ENCODE results near the gene TERT. TPM values are rescaled to one million over a fixed set of nuclear protein-coding genes. Genes with fewer than 3 reads are reported as not detected.

TERT gene
- polyA plus RNA-seq, 1 experiment: not detected

GRCh38 chr5:1226839-1227581, 67.9 kb downstream of the TERT start:
- no peak overlapping the region for H3K27ac ChIP-seq (ENCODE audit: low read depth, low read length)
- no peak for TF ChIP-seq CTCF (IDR thresholded peaks at IDR 0.05; ENCODE audit: low read depth, low read length)
- H3K9me3 ChIP-seq (ENCODE audit: control insufficient read depth, insufficient read depth, low read length): peaks cover 87% of the 10 kb centered on the region
- CTCF ChIA-PET: no interaction called here
- POLR2A ChIA-PET: no interaction called here
- no peak for DNase-seq (ENCODE audit: low read depth, low spot score)
- no peaks in the 10 kb centered on the region for H3K27me3 ChIP-seq (ENCODE audit: control insufficient read depth, insufficient read depth, low read length)
- H3K4me3 ChIP-seq (ENCODE audit: low read depth, low read length): no peak overlapping the region

- Histone ChIP-seq H3K27ac (ENCODE audit: low read depth, low read length) (no peak overlapping the region), H3K9me3 (ENCODE audit: control insufficient read depth, insufficient read depth, low read length) (peaks cover 87% of the 10 kb centered on the region), H3K27me3 (ENCODE audit: control insufficient read depth, insufficient read depth, low read length) (no peaks in the 10 kb centered on the region), H3K4me3 (ENCODE audit: low read depth, low read length) (no peak overlapping the region)
- CTCF ChIA-PET: no interaction called here
- no peak for TF ChIP-seq CTCF (IDR thresholded peaks at IDR 0.05; ENCODE audit: low read depth, low read length)
- no peak for DNase-seq (ENCODE audit: low read depth, low spot score)
- POLR2A ChIA-PET: no interaction called here
Measured at GRCh38 chr5:1226231-1226630, 68.6 kb downstream of the TERT start.

GRCh38 chr5:1225081-1225480, 69.8 kb downstream of the TERT start, which contains the start of gene SLC6A18:
TSS of gene SLC6A18 (plus strand) at chr5:1225381. CDS start at chr5:1225478, 97 bp downstream.
- Histone ChIP-seq H3K9me3 (ENCODE audit: control insufficient read depth, insufficient read depth, low read length) (peaks cover 85% of the 10 kb centered on the region), H3K4me3 (ENCODE audit: low read depth, low read length) (no peak within 1 kb of the TSS), H3K27ac (ENCODE audit: low read depth, low read length) (no peak within 1 kb of the TSS), H3K27me3 (ENCODE audit: control insufficient read depth, insufficient read depth, low read length) (no peaks in the 10 kb centered on the region)
- POLR2A ChIA-PET: no interaction called here
- CTCF ChIA-PET: no interaction called here
- DNase-seq (ENCODE audit: low read depth, low spot score): no peak
- TF ChIP-seq CTCF (IDR thresholded peaks at IDR 0.05; ENCODE audit: low read depth, low read length): no peak

- no peak for TF ChIP-seq CTCF (IDR thresholded peaks at IDR 0.05; ENCODE audit: low read depth, low read length)
- no peak overlapping the region for H3K27ac ChIP-seq (ENCODE audit: low read depth, low read length)
- peaks cover 84% of the 10 kb centered on the region for H3K9me3 ChIP-seq (ENCODE audit: control insufficient read depth, insufficient read depth, low read length)
- ChIA-PET POLR2A (no interaction called here), CTCF (no interaction called here)
- no peak overlapping the region for H3K4me3 ChIP-seq (ENCODE audit: low read depth, low read length)
- H3K27me3 ChIP-seq (ENCODE audit: control insufficient read depth, insufficient read depth, low read length): no peaks in the 10 kb centered on the region
- no peak for DNase-seq (ENCODE audit: low read depth, low spot score)
Measured at GRCh38 chr5:1224631-1225030, 70.2 kb downstream of the TERT start.

GRCh38 chr5:1223278-1223670, 71.6 kb downstream of the TERT start:
- ChIA-PET POLR2A (no interaction called here), CTCF (no interaction called here)
- no peak for TF ChIP-seq CTCF (IDR thresholded peaks at IDR 0.05; ENCODE audit: low read depth, low read length)
- Histone ChIP-seq H3K27me3 (ENCODE audit: control insufficient read depth, insufficient read depth, low read length) (no peaks in the 10 kb centered on the region), H3K27ac (ENCODE audit: low read depth, low read length) (no peak overlapping the region), H3K9me3 (ENCODE audit: control insufficient read depth, insufficient read depth, low read length) (peaks cover 86% of the 10 kb centered on the region), H3K4me3 (ENCODE audit: low read depth, low read length) (no peak overlapping the region)
- no peak for DNase-seq (ENCODE audit: low read depth, low spot score)
